Femur (tissue), 1 donor: ENCODE results near the gene BCAR3.
A peak's percentile ranks its signal among the peaks of the same experiment; 100 is the strongest.
"Not testable (repeated sequence)": the region's sequence is repeated elsewhere in the genome, so short reads cannot be mapped to it uniquely, and the experiment has no call there.

Experiments
- DNase-seq: peaks from one replicate; pipeline ENCODE4 v3.0.0-alpha.2; 2017

BCAR3 gene

GRCh38 chr1:93593854-93594602 is 87.6 kb downstream of the BCAR3 start:
- no peak for DNase-seq

- DNase-seq: no peak
These were observed 89.1 kb downstream of the BCAR3 start for GRCh38 chr1:93592551-93592949.

- peak; percentile 78 for DNase-seq
These were observed 89.7 kb downstream of the BCAR3 start for GRCh38 chr1:93591676-93592550.

GRCh38 chr1:93591291-93591675 is 90.4 kb downstream of the BCAR3 start:
- not testable (repeated sequence) for DNase-seq

GRCh38 chr1:93588955-93589354 is 92.7 kb downstream of the BCAR3 start:
- DNase-seq: no peak

GRCh38 chr1:93588206-93588605 is 93.4 kb downstream of the BCAR3 start:
- DNase-seq: no peak

- DNase-seq: no peak
These were observed 94.3 kb downstream of the BCAR3 start for GRCh38 chr1:93587354-93587753.

- no peak for DNase-seq
These were observed 96.3 kb downstream of the BCAR3 start for GRCh38 chr1:93585059-93585966.

- no peak for DNase-seq
These were observed 97.2 kb downstream of the BCAR3 start for GRCh38 chr1:93584261-93585003.

GRCh38 chr1:93581917-93582850 is 99.5 kb downstream of the BCAR3 start:
- DNase-seq: no peak

- DNase-seq: no peak
These were observed 101.7 kb downstream of the BCAR3 start for GRCh38 chr1:93579891-93580290.

GRCh38 chr1:93578911-93579825 is 102.5 kb downstream of the BCAR3 start:
- no peak for DNase-seq

GRCh38 chr1:93578433-93578830 is 103.2 kb downstream of the BCAR3 start:
- DNase-seq: no peak

- DNase-seq: no peak
These were observed 103.9 kb downstream of the BCAR3 start for GRCh38 chr1:93577536-93578432.

- no peak for DNase-seq
These were observed 104.9 kb downstream of the BCAR3 start for GRCh38 chr1:93576746-93577145.

- peak; percentile 91 for DNase-seq
These were observed 105.3 kb downstream of the BCAR3 start for GRCh38 chr1:93576346-93576745.

GRCh38 chr1:93575621-93576284 is 105.9 kb downstream of the BCAR3 start:
- peak; percentile 53 for DNase-seq

GRCh38 chr1:93574991-93575390 is 106.6 kb downstream of the BCAR3 start:
- DNase-seq: no peak
